Peyer's patch (tissue), 4 donors: ENCODE results near the gene TPPP2.

Source experiments
- POLR2A ChIP-seq, 2 donors: fragments of 450-650 bp; IDR thresholded peaks; one replicate each; pipeline ENCODE4 v1.5.1; 2017; ENCODE audit warnings: antibody characterized with exemption in 2 of 2, mild to moderate bottlenecking in 2 of 2, moderate library complexity in 2 of 2
- TF ChIP-seq, protein P1 (sequence below), 6 experiments: fragments of 450-650 bp in 4 of 6; fragments of 200-600 bp in 2 of 6; sonication (generic) in 1 of 6; IDR thresholded peaks; one replicate each; pipeline ENCODE4 v1.5.1; 2017 to 2019; ENCODE audit warnings: antibody characterized with exemption in 6 of 6, mild to moderate bottlenecking in 3 of 6, moderate library complexity in 1 of 6

DNA sequence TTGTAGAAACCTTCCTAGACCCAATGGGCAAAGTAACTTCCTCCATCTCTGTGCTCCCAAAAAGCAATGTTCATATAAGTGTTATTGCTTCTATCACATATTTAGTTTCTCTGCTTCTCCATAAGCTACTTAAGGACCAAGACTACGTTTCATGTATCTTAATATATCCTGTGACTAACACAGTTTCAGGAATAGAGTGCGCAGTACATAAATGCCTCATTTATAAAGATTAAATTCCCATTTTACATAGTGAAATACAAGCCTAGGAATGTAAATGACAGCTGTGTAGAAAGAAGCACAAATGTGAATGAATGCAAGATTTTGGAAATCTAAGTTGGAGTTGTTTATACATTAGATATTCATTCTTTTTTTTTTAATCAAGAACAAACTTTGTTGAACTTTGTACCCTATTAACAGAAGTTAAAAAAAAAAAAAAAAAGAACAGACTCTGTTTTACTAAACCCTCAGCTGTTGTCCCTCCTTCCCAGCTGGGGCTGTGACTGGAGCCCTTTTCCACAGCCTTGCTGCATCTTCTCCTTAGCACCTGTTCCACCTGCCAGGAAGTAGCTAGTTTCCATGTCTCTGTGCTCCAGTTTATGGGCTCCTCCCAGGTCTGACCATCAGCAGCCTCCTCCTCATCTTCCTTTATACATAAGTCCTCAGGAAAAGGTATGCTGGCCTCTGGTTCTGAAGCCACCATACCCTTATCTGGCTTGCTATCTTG is 47.2 kb upstream of the TPPP2 start:
- TF ChIP-seq, protein P1, sequence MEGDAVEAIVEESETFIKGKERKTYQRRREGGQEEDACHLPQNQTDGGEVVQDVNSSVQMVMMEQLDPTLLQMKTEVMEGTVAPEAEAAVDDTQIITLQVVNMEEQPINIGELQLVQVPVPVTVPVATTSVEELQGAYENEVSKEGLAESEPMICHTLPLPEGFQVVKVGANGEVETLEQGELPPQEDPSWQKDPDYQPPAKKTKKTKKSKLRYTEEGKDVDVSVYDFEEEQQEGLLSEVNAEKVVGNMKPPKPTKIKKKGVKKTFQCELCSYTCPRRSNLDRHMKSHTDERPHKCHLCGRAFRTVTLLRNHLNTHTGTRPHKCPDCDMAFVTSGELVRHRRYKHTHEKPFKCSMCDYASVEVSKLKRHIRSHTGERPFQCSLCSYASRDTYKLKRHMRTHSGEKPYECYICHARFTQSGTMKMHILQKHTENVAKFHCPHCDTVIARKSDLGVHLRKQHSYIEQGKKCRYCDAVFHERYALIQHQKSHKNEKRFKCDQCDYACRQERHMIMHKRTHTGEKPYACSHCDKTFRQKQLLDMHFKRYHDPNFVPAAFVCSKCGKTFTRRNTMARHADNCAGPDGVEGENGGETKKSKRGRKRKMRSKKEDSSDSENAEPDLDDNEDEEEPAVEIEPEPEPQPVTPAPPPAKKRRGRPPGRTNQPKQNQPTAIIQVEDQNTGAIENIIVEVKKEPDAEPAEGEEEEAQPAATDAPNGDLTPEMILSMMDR (IDR thresholded peaks at IDR 0.05): no peak
- no peak for TF ChIP-seq POLR2A (IDR thresholded peaks at IDR 0.05)
